GM12878 (cell line): ENCODE results near the gene MAMDC4. TPM values are rescaled to one million over a fixed set of nuclear protein-coding genes. Genes with fewer than 3 reads are reported as not detected.

Experiments used
- CREB1 ChIP-seq: IDR thresholded peaks from 2 replicates; pipeline ENCODE4 v1.6.1; 2012; ENCODE audit warnings: low read depth, mild to moderate bottlenecking, inconsistent platforms
- FOXM1 ChIP-seq: IDR thresholded peaks from 2 replicates; pipeline ENCODE4 v1.6.1; 2012; ENCODE audit warnings: low read depth, mild to moderate bottlenecking, inconsistent platforms, low read length, moderate library complexity
- GATAD2B ChIP-seq: fragments of 450-650 bp; conservative IDR thresholded peaks from 2 replicates; pipeline ENCODE4 v1.6.1; 2017; ENCODE audit warnings: low read depth, mild to moderate bottlenecking, moderate library complexity
- HDAC6 ChIP-seq: fragments of 200-600 bp; sonication (generic); IDR thresholded peaks from one replicate; pipeline ENCODE4 v1.8.0; 2017; ENCODE audit warnings: antibody characterized with exemption; ENCODE audit not compliant: unreplicated experiment
- HDGF ChIP-seq: fragments of 450-650 bp; IDR thresholded peaks from 2 replicates; pipeline ENCODE4 v1.6.1; 2016; ENCODE audit warnings: antibody characterized with exemption
- NR2C1 ChIP-seq: fragments of 450-650 bp; IDR thresholded peaks from 2 replicates; pipeline ENCODE4 v1.6.1; 2017; ENCODE audit warnings: antibody characterized with exemption, mild to moderate bottlenecking, moderate library complexity
- PML ChIP-seq: IDR thresholded peaks from 2 replicates; pipeline ENCODE4 v1.6.1; 2012; ENCODE audit warnings: low read length, inconsistent platforms
- POU2F2 ChIP-seq: IDR thresholded peaks from 3 replicates; pipeline ENCODE4 v1.6.1; 2011; ENCODE audit warnings: low read depth, mild to moderate bottlenecking, low read length, borderline replicate concordance
- RB1 ChIP-seq: fragments of 450-650 bp; formaldehyde crosslinking; IDR thresholded peaks from 2 replicates; pipeline ENCODE4 v1.6.1; 2017; ENCODE audit warnings: mild to moderate bottlenecking, borderline replicate concordance
- RELA ChIP-seq: fragments of 450-650 bp; IDR thresholded peaks from 2 replicates; pipeline ENCODE4 v1.8.0; 2014; ENCODE audit warnings: borderline replicate concordance; ENCODE audit not compliant: partially characterized antibody
- SRF ChIP-seq, 2 experiments: IDR thresholded peaks; 2 replicates each; pipeline ENCODE4 v1.6.1; 2011; ENCODE audit warnings: low read depth in 2 of 2, low read length in 2 of 2, mild to moderate bottlenecking in 1 of 2, moderate library complexity in 1 of 2
- SUZ12 ChIP-seq: fragments of 200-600 bp; sonication (generic); IDR thresholded peaks from one replicate; pipeline ENCODE4 v1.6.1; 2018; ENCODE audit warnings: antibody characterized with exemption, mild to moderate bottlenecking; ENCODE audit not compliant: unreplicated experiment
- ZNF207 ChIP-seq: fragments of 450-650 bp; IDR thresholded peaks from 2 replicates; pipeline ENCODE4 v1.6.1; 2014; ENCODE audit warnings: antibody characterized with exemption, mild to moderate bottlenecking, borderline replicate concordance
- ZSCAN29 ChIP-seq: fragments of 450-650 bp; IDR thresholded peaks from 2 replicates; pipeline ENCODE4 v1.6.1; 2017; ENCODE audit warnings: mild to moderate bottlenecking, moderate library complexity
- polyA plus RNA-seq, 11 experiments: library from polyadenylated mRNA; depleted of rRNA in 4 of 11; unstranded in 6 of 11; stranded (reverse) in 5 of 11; fragments of >200 nt; fragmentation: Nextera tagmentation in 4 of 11; fragmentation: Illumina TruSeq in 1 of 11; extraction: Ambion mirVana in 4 of 11; extraction: Trizol in 1 of 11; gene quantifications; 1 replicate in 1 of 11; 2 replicates in 10 of 11; pipeline versions ENCODE4 v1.2.1 to v1.2.3, GENCODE V29; 2011 to 2016; ENCODE audit warnings: inconsistent platforms in 2 of 11, missing spikeins in 2 of 11, low read depth in 1 of 11
- total RNA-seq, 4 experiments: library from RNA; depleted of rRNA in 3 of 4; stranded (reverse); fragments of >200 nt in 3 of 4; fragmentation: Illumina TruSeq in 1 of 4; extraction: Trizol in 1 of 4; gene quantifications; 2 replicates each; pipeline versions ENCODE4 v1.2.1 to v1.2.3, GENCODE V29; 2013 to 2021
- TF ChIP-seq, protein P1 (sequence below): fragments of 450-650 bp; IDR thresholded peaks from 2 replicates; pipeline ENCODE4 v1.6.1; 2016; ENCODE audit warnings: mild to moderate bottlenecking
- TF ChIP-seq, protein P2 (sequence below): fragments of 450-650 bp; formaldehyde crosslinking; IDR thresholded peaks from 2 replicates; pipeline ENCODE4 v1.5.0; 2022; ENCODE audit warnings: mild to moderate bottlenecking, missing genetic modification characterization
- TF ChIP-seq, protein P3 (sequence below), 3 experiments: IDR thresholded peaks in 2 of 3; conservative IDR thresholded peaks in 1 of 3; 2 replicates each; pipeline ENCODE4 v1.5.1; 2011; ENCODE audit warnings: low read depth in 3 of 3, low read length in 3 of 3, mild to moderate bottlenecking in 3 of 3, control low read depth in 2 of 3, moderate library complexity in 2 of 3, inconsistent platforms in 1 of 3, mixed read lengths in 1 of 3; ENCODE audit not compliant: control insufficient read depth in 2 of 3, insufficient read depth in 1 of 3; ENCODE audit errors: extremely low read depth in 1 of 3
- TF ChIP-seq, protein P4 (sequence below): fragments of 450-650 bp; IDR thresholded peaks from 2 replicates; pipeline ENCODE4 v1.6.1; 2017; ENCODE audit warnings: mild to moderate bottlenecking, moderate library complexity

MAMDC4 gene
- total and polyA plus RNA-seq, 10 of the 15 experiments (the other 5 are each of a cell fraction or from before 2014, with no cell fraction given), result 0.22 to 5.7 (median 2.4) TPM; not detected in 1

DNA sequence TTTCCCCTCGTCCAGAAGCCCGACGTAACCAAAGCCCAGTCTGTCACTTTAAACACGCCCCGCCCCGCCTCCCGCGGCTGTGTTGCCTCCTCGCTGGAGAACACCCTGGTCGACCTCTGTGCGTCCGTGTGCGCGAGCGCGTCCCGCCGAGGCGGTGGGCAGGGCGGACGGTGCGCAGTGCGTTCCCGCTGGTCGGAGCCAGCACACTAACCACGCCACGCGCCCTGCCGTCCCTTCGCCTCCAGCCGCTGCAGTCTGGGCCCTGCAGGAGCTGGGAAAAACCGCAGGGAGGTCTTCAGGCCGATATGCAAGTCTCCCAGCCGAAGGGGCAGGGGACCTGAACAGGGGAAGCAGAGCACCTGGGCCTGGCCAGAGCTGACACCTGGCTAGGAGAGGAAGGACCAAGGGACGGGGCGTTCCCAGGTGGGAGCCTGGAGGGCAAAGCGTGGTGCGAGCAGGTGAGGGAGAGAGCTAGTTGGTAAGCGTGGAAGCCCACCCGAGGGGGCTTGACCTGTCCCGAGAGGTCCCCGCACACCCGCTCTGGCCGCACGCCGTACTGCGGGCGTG is 4.2 kb upstream of the MAMDC4 start (continued):
- TF ChIP-seq, protein P1, sequence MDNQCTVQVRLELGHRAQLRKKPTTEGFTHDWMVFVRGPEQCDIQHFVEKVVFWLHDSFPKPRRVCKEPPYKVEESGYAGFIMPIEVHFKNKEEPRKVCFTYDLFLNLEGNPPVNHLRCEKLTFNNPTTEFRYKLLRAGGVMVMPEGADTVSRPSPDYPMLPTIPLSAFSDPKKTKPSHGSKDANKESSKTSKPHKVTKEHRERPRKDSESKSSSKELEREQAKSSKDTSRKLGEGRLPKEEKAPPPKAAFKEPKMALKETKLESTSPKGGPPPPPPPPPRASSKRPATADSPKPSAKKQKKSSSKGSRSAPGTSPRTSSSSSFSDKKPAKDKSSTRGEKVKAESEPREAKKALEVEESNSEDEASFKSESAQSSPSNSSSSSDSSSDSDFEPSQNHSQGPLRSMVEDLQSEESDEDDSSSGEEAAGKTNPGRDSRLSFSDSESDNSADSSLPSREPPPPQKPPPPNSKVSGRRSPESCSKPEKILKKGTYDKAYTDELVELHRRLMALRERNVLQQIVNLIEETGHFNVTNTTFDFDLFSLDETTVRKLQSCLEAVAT, result 0 out of 2 replicates have a peak, but pooled peaks have one; percentile 47
- TF ChIP-seq HDAC6 (no peak), SUZ12 (no peak), FOXM1 (no peak), PML (no peak), ZSCAN29 (no peak), ZNF207 (no peak), RB1 (peak; percentile 49; the same call in 1 of the 2 replicates), SRF (IDR thresholded peaks at IDR 0.05; ENCODE audit: low read depth in 2 of 2, low read length in 2 of 2) (no peak), RELA (no peak), CREB1 (no peak; the same call in 1 of the 2 replicates), HDGF (no peak), GATAD2B (0 out of 2 replicates have a peak, but pooled peaks have one; percentile 65), POU2F2 (no peak), NR2C1 (no peak)
- TF ChIP-seq, protein P2, sequence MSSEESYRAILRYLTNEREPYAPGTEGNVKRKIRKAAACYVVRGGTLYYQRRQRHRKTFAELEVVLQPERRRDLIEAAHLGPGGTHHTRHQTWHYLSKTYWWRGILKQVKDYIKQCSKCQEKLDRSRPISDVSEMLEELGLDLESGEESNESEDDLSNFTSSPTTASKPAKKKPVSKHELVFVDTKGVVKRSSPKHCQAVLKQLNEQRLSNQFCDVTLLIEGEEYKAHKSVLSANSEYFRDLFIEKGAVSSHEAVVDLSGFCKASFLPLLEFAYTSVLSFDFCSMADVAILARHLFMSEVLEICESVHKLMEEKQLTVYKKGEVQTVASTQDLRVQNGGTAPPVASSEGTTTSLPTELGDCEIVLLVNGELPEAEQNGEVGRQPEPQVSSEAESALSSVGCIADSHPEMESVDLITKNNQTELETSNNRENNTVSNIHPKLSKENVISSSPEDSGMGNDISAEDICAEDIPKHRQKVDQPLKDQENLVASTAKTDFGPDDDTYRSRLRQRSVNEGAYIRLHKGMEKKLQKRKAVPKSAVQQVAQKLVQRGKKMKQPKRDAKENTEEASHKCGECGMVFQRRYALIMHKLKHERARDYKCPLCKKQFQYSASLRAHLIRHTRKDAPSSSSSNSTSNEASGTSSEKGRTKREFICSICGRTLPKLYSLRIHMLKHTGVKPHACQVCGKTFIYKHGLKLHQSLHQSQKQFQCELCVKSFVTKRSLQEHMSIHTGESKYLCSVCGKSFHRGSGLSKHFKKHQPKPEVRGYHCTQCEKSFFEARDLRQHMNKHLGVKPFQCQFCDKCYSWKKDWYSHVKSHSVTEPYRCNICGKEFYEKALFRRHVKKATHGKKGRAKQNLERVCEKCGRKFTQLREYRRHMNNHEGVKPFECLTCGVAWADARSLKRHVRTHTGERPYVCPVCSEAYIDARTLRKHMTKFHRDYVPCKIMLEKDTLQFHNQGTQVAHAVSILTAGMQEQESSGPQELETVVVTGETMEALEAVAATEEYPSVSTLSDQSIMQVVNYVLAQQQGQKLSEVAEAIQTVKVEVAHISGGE (CRISPR knock-in tag), result no peak
- TF ChIP-seq, protein P3, sequence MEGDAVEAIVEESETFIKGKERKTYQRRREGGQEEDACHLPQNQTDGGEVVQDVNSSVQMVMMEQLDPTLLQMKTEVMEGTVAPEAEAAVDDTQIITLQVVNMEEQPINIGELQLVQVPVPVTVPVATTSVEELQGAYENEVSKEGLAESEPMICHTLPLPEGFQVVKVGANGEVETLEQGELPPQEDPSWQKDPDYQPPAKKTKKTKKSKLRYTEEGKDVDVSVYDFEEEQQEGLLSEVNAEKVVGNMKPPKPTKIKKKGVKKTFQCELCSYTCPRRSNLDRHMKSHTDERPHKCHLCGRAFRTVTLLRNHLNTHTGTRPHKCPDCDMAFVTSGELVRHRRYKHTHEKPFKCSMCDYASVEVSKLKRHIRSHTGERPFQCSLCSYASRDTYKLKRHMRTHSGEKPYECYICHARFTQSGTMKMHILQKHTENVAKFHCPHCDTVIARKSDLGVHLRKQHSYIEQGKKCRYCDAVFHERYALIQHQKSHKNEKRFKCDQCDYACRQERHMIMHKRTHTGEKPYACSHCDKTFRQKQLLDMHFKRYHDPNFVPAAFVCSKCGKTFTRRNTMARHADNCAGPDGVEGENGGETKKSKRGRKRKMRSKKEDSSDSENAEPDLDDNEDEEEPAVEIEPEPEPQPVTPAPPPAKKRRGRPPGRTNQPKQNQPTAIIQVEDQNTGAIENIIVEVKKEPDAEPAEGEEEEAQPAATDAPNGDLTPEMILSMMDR (IDR thresholded peaks at IDR 0.05 in 2 of 3, conservative IDR thresholded peaks at IDR 0.05 in 1 of 3; ENCODE audit: control insufficient read depth in 2 of 3, extremely low read depth in 1 of 3, insufficient read depth in 1 of 3, low read depth in 3 of 3, low read length in 3 of 3), result no peak
- TF ChIP-seq, protein P4, sequence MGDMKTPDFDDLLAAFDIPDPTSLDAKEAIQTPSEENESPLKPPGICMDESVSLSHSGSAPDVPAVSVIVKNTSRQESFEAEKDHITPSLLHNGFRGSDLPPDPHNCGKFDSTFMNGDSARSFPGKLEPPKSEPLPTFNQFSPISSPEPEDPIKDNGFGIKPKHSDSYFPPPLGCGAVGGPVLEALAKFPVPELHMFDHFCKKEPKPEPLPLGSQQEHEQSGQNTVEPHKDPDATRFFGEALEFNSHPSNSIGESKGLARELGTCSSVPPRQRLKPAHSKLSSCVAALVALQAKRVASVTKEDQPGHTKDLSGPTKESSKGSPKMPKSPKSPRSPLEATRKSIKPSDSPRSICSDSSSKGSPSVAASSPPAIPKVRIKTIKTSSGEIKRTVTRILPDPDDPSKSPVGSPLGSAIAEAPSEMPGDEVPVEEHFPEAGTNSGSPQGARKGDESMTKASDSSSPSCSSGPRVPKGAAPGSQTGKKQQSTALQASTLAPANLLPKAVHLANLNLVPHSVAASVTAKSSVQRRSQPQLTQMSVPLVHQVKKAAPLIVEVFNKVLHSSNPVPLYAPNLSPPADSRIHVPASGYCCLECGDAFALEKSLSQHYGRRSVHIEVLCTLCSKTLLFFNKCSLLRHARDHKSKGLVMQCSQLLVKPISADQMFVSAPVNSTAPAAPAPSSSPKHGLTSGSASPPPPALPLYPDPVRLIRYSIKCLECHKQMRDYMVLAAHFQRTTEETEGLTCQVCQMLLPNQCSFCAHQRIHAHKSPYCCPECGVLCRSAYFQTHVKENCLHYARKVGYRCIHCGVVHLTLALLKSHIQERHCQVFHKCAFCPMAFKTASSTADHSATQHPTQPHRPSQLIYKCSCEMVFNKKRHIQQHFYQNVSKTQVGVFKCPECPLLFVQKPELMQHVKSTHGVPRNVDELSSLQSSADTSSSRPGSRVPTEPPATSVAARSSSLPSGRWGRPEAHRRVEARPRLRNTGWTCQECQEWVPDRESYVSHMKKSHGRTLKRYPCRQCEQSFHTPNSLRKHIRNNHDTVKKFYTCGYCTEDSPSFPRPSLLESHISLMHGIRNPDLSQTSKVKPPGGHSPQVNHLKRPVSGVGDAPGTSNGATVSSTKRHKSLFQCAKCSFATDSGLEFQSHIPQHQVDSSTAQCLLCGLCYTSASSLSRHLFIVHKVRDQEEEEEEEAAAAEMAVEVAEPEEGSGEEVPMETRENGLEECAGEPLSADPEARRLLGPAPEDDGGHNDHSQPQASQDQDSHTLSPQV, result no peak
